Mucosa of rectum (tissue), 2 donors: ENCODE results near the gene ATP2A1.

Source experiments
- H3K27ac ChIP-seq, 2 donors: one replicate each; pipeline ENCODE4 v1.7.0; 2013; ENCODE audit warnings: inconsistent platforms in 2 of 2, low read depth in 2 of 2, low read length in 2 of 2
- H3K27me3 ChIP-seq, 2 donors: one replicate each; pipeline ENCODE4 v1.7.0; 2013; ENCODE audit warnings: low read length in 2 of 2; ENCODE audit not compliant: control insufficient read depth in 2 of 2, insufficient read depth in 2 of 2
- H3K36me3 ChIP-seq, 2 donors: one replicate each; pipeline ENCODE4 v1.7.0; 2013; ENCODE audit warnings: low read length in 2 of 2; ENCODE audit not compliant: control insufficient read depth in 2 of 2, insufficient read depth in 2 of 2
- H3K4me1 ChIP-seq, 2 donors: one replicate each; pipeline ENCODE4 v1.7.0; 2013; ENCODE audit warnings: low read length in 2 of 2, mild to moderate bottlenecking in 1 of 2; ENCODE audit not compliant: control insufficient read depth in 2 of 2, insufficient read depth in 2 of 2
- H3K4me3 ChIP-seq, 2 donors: one replicate each; pipeline ENCODE4 v1.7.0; 2013; ENCODE audit warnings: low read length in 2 of 2
- H3K9ac ChIP-seq, 2 donors: one replicate each; pipeline ENCODE4 v1.7.0; 2013; ENCODE audit warnings: low read length in 2 of 2, low read depth in 1 of 2, mild to moderate bottlenecking in 1 of 2
- H3K9me3 ChIP-seq, 2 donors: one replicate each; pipeline ENCODE4 v1.7.0; 2013; ENCODE audit warnings: low read length in 2 of 2; ENCODE audit not compliant: control insufficient read depth in 2 of 2
- donor health status: healthy.
- donor health status: Normal muscosa, but diverticular disease.

ATP2A1 gene

GRCh38 chr16:28878083-28878926 lies at the start of gene ATP2A1:
Gene ATP2A1, plus strand, starts transcription at chr16:28878488. Its CDS starts 184 bp downstream, at chr16:28878672.
- Histone ChIP-seq H3K4me1 (peaks cover 8 to 9% of the 10 kb centered on the region in 2 donors), H3K27ac (no peak within 1 kb of the TSS), H3K27me3 (peaks cover 0 to 2% of the 10 kb centered on the region in 2 donors), H3K9ac (peak within 1 kb of the TSS; percentile 69 to 70), H3K9me3 (no peaks in the 10 kb centered on the region), H3K36me3 (peaks cover 4 to 8% of the 10 kb centered on the region in 2 donors), H3K4me3 (peak within 1 kb of the TSS; percentile 66 to 83)

- peaks cover 81 to 91% of the 10 kb centered on the region in 2 donors for H3K36me3 ChIP-seq
- no peak overlapping the region for H3K4me3 ChIP-seq
These were observed 48.5 kb upstream of the ATP2A1 start for GRCh38 chr16:28829747-28830146.

GRCh38 chr16:28830531-28830930 lies 47.8 kb upstream of the ATP2A1 start:
- H3K9ac ChIP-seq, result peak overlapping the region in 1 of 2 donors; percentile 17
- H3K27ac ChIP-seq, result no peak overlapping the region
- H3K36me3 ChIP-seq, result peaks cover 85 to 98% of the 10 kb centered on the region in 2 donors
- no peak overlapping the region for H3K4me3 ChIP-seq
- H3K9me3 ChIP-seq, result no peaks in the 10 kb centered on the region
- no peaks in the 10 kb centered on the region for H3K27me3 ChIP-seq
- H3K4me1 ChIP-seq, result peaks cover 0 to under 1% of the 10 kb centered on the region in 2 donors

More at GRCh38 chr16:28829747-28830146, 48.5 kb upstream of the ATP2A1 start:
- H3K27me3 ChIP-seq, result no peaks in the 10 kb centered on the region
- H3K27ac ChIP-seq, result no peak overlapping the region
- H3K9ac ChIP-seq, result no peak overlapping the region
- peaks cover 5% of the 10 kb centered on the region in 2 donors for H3K4me1 ChIP-seq
- H3K9me3 ChIP-seq, result no peaks in the 10 kb centered on the region

GRCh38 chr16:28834349-28834748 lies 43.9 kb upstream of the ATP2A1 start:
- no peak overlapping the region for H3K9ac ChIP-seq

GRCh38 chr16:28834873-28835863 lies 43.1 kb upstream of the ATP2A1 start:
- Histone ChIP-seq H3K4me1 (no peaks in the 10 kb centered on the region), H3K9ac (no peak overlapping the region), H3K27ac (no peak overlapping the region), H3K9me3 (no peaks in the 10 kb centered on the region), H3K27me3 (no peaks in the 10 kb centered on the region), H3K4me3 (no peak overlapping the region), H3K36me3 (peaks cover 63 to 68% of the 10 kb centered on the region in 2 donors)

More at GRCh38 chr16:28834349-28834748, 43.9 kb upstream of the ATP2A1 start:
- H3K27me3 ChIP-seq, result no peaks in the 10 kb centered on the region
- no peak overlapping the region for H3K4me3 ChIP-seq
- H3K27ac ChIP-seq, result no peak overlapping the region
- peaks cover 70 to 76% of the 10 kb centered on the region in 2 donors for H3K36me3 ChIP-seq
- H3K4me1 ChIP-seq, result no peaks in the 10 kb centered on the region
- no peaks in the 10 kb centered on the region for H3K9me3 ChIP-seq

- Histone ChIP-seq H3K27me3 (no peaks in the 10 kb centered on the region), H3K36me3 (peaks cover 57 to 59% of the 10 kb centered on the region in 2 donors), H3K9ac (no peak overlapping the region), H3K4me1 (no peaks in the 10 kb centered on the region), H3K4me3 (no peak overlapping the region), H3K9me3 (no peaks in the 10 kb centered on the region), H3K27ac (no peak overlapping the region)
These were observed 42.2 kb upstream of the ATP2A1 start for GRCh38 chr16:28835864-28836760.

- H3K27ac ChIP-seq, result no peak overlapping the region
- no peak overlapping the region for H3K4me3 ChIP-seq
- peaks cover 51 to 53% of the 10 kb centered on the region in 2 donors for H3K36me3 ChIP-seq
- H3K4me1 ChIP-seq, result no peaks in the 10 kb centered on the region
- no peak overlapping the region for H3K9ac ChIP-seq
- H3K9me3 ChIP-seq, result no peaks in the 10 kb centered on the region
- no peaks in the 10 kb centered on the region for H3K27me3 ChIP-seq
These were observed 41.6 kb upstream of the ATP2A1 start for GRCh38 chr16:28836761-28837064.

- Histone ChIP-seq H3K4me3 (no peak overlapping the region), H3K9ac (no peak overlapping the region), H3K36me3 (peaks cover 51 to 53% of the 10 kb centered on the region in 2 donors), H3K27me3 (no peaks in the 10 kb centered on the region), H3K27ac (no peak overlapping the region), H3K9me3 (no peaks in the 10 kb centered on the region), H3K4me1 (no peaks in the 10 kb centered on the region)
These were observed 40.4 kb upstream of the ATP2A1 start for GRCh38 chr16:28837672-28838557.

- Histone ChIP-seq H3K4me3 (no peak overlapping the region), H3K27ac (no peak overlapping the region), H3K9ac (no peak overlapping the region), H3K36me3 (peaks cover 50 to 53% of the 10 kb centered on the region in 2 donors), H3K9me3 (no peaks in the 10 kb centered on the region), H3K27me3 (no peaks in the 10 kb centered on the region), H3K4me1 (no peaks in the 10 kb centered on the region)
These were observed 39.8 kb upstream of the ATP2A1 start for GRCh38 chr16:28838558-28838918.
